ENCODE measurements around the gene CD2BP2. TPM values are rescaled to one million over a fixed set of nuclear protein-coding genes. Genes with fewer than 3 reads are reported as not detected.

CD2BP2 gene
- total and polyA plus RNA-seq, 9 of the 15 experiments (the other 6 are each of a cell fraction or from before 2014, with no cell fraction given), result 3.9 to 51.1 (median 32.8) TPM

- TF ChIP-seq ZNF282 (CRISPR knock-in tag; IDR thresholded peaks at IDR 0.05) (no peak), ZNF347 (CRISPR knock-in tag; IDR thresholded peaks at IDR 0.05; ENCODE audit: low read depth) (no peak), ZNF561 (CRISPR knock-in tag; conservative IDR thresholded peaks at IDR 0.05) (no peak), CREB1 (IDR thresholded peaks at IDR 0.05) (0 out of 2 replicates have a peak, but pooled peaks have one; percentile 38), CREB1 (CRISPR knock-in tag; IDR thresholded peaks at IDR 0.05) (peak; percentile 29; the same call in 1 of the 2 replicates), ZNF140 (CRISPR knock-in tag; IDR thresholded peaks at IDR 0.05) (no peak), ZNF311 (CRISPR knock-in tag; IDR thresholded peaks at IDR 0.05) (no peak), SMARCA4 (IDR thresholded peaks at IDR 0.05) (peak; percentile 86), EP400 (IDR thresholded peaks at IDR 0.05) (peak; percentile 63; the same call in 1 of the 2 replicates), ZFP91 (CRISPR knock-in tag; IDR thresholded peaks at IDR 0.05) (no peak), SMAD4 (CRISPR knock-in tag; conservative IDR thresholded peaks at IDR 0.05) (peak; percentile 74; the same call in 1 of the 2 replicates), ZKSCAN8 (CRISPR knock-in tag; IDR thresholded peaks at IDR 0.05) (no peak), SMARCA5 (IDR thresholded peaks at IDR 0.05) (peak; percentile 67), RUNX1 (IDR thresholded peaks at IDR 0.05; ENCODE audit: low read depth) (no peak), GTF2E2 (tag; IDR thresholded peaks at IDR 0.05) (no peak), RBM17 (IDR thresholded peaks at IDR 0.05; ENCODE audit: borderline replicate concordance, low read depth, low read length) (no peak), ILK (tag; IDR thresholded peaks at IDR 0.05; ENCODE audit: borderline replicate concordance, low read depth) (no peak), C11orf30 (IDR thresholded peaks at IDR 0.05; ENCODE audit: low read depth) (peak; percentile 71), REST (IDR thresholded peaks at IDR 0.05; ENCODE audit: borderline replicate concordance) (peak; percentile 97), REST (CRISPR knock-in tag; IDR thresholded peaks at IDR 0.05; ENCODE audit: low read depth) (no peak)
These were observed 26.4 kb upstream of the CD2BP2 start (continued) for GRCh38 chr16:30381291-30382041.
